GM23338 (cell line): Measurements from ENCODE around the gene EXPH5.

Source experiments
- CREB1 ChIP-seq: fragments of 250-450 bp; sonication (Bioruptor Pico); IDR thresholded peaks from 2 replicates; pipeline ENCODE4 v1.5.0; 2020; ENCODE audit warnings: low read depth, mild to moderate bottlenecking, moderate library complexity
- EZH2 ChIP-seq: fragments of 200-600 bp; sonication (generic); IDR thresholded peaks from one replicate; pipeline ENCODE4 v1.8.0; 2017; ENCODE audit warnings: antibody characterized with exemption, mild to moderate bottlenecking, low read depth; ENCODE audit not compliant: unreplicated experiment
- EZH2phosphoT487 ChIP-seq: fragments of 200-600 bp; sonication (generic); IDR thresholded peaks from one replicate; pipeline ENCODE4 v1.8.1; 2018; ENCODE audit warnings: antibody characterized with exemption; ENCODE audit not compliant: unreplicated experiment
- JUNB ChIP-seq: IDR thresholded peaks from one replicate; pipeline ENCODE4 v1.6.1; 2016; ENCODE audit warnings: antibody characterized with exemption; ENCODE audit not compliant: unreplicated experiment
- NANOG ChIP-seq: IDR thresholded peaks from 2 replicates; pipeline ENCODE4 v1.6.1; 2016; ENCODE audit warnings: antibody characterized with exemption, borderline replicate concordance
- POLR2AphosphoS5 ChIP-seq: IDR thresholded peaks from 2 replicates; pipeline ENCODE4 v1.6.1; 2016; ENCODE audit warnings: antibody characterized with exemption, low read depth
- STAT1 ChIP-seq: IDR thresholded peaks from one replicate; pipeline ENCODE4 v1.6.1; 2016; ENCODE audit warnings: antibody characterized with exemption; ENCODE audit not compliant: unreplicated experiment
- ZNF114 ChIP-seq: fragments of 250-450 bp; sonication (Bioruptor Pico); IDR thresholded peaks from 2 replicates; pipeline ENCODE4 v1.5.0; 2020; ENCODE audit warnings: mild to moderate bottlenecking, moderate library complexity
- ZNF331 ChIP-seq: fragments of 250-450 bp; sonication (Bioruptor Pico); IDR thresholded peaks from 2 replicates; pipeline ENCODE4 v1.5.0; 2020; ENCODE audit warnings: low read depth, mild to moderate bottlenecking, moderate library complexity
- TF ChIP-seq, protein P1 (sequence below): fragments of 250-450 bp; sonication (Bioruptor Pico); IDR thresholded peaks from 2 replicates; pipeline ENCODE4 v1.5.0; 2020; ENCODE audit warnings: mild to moderate bottlenecking, moderate library complexity
- TF ChIP-seq, protein P2 (sequence below), 2 experiments: fragments of 200-600 bp in 1 of 2; sonication (generic) in 1 of 2; conservative IDR thresholded peaks; 2 replicates each; pipeline versions ENCODE4 v1.5.1 to v1.6.1; 2016 to 2017; ENCODE audit warnings: antibody characterized with exemption in 2 of 2, low read depth in 2 of 2, mild to moderate bottlenecking in 2 of 2, moderate library complexity in 1 of 2
- TF ChIP-seq, protein P3 (sequence below): IDR thresholded peaks from one replicate; pipeline ENCODE4 v1.6.1; 2018; ENCODE audit warnings: antibody characterized with exemption; ENCODE audit not compliant: unreplicated experiment
- TF ChIP-seq, protein P4 (sequence below): IDR thresholded peaks from 2 replicates; pipeline ENCODE4 v1.6.1; 2016; ENCODE audit warnings: antibody characterized with exemption

DNA sequence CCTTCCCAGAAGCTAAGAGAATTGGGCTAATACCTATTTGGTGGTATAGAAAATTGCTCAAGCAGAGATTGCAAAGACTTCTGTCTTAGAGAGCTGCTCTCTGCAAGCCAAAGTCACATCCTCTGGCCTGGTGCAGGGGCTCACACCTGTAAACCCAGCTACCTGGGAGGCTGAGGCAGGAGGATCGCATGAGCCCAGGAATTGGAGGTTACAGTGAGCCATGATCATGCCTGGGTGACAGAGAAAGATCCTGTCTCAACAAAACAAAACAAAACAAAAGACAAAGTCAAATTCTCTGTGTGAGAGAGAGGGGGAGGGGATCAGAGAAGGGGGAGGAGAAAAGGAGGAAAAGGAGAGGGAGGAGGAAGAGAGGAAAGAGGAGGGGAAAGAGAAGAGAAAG lies 15.0 kb upstream of the EXPH5 start:
- TF ChIP-seq, protein P1, sequence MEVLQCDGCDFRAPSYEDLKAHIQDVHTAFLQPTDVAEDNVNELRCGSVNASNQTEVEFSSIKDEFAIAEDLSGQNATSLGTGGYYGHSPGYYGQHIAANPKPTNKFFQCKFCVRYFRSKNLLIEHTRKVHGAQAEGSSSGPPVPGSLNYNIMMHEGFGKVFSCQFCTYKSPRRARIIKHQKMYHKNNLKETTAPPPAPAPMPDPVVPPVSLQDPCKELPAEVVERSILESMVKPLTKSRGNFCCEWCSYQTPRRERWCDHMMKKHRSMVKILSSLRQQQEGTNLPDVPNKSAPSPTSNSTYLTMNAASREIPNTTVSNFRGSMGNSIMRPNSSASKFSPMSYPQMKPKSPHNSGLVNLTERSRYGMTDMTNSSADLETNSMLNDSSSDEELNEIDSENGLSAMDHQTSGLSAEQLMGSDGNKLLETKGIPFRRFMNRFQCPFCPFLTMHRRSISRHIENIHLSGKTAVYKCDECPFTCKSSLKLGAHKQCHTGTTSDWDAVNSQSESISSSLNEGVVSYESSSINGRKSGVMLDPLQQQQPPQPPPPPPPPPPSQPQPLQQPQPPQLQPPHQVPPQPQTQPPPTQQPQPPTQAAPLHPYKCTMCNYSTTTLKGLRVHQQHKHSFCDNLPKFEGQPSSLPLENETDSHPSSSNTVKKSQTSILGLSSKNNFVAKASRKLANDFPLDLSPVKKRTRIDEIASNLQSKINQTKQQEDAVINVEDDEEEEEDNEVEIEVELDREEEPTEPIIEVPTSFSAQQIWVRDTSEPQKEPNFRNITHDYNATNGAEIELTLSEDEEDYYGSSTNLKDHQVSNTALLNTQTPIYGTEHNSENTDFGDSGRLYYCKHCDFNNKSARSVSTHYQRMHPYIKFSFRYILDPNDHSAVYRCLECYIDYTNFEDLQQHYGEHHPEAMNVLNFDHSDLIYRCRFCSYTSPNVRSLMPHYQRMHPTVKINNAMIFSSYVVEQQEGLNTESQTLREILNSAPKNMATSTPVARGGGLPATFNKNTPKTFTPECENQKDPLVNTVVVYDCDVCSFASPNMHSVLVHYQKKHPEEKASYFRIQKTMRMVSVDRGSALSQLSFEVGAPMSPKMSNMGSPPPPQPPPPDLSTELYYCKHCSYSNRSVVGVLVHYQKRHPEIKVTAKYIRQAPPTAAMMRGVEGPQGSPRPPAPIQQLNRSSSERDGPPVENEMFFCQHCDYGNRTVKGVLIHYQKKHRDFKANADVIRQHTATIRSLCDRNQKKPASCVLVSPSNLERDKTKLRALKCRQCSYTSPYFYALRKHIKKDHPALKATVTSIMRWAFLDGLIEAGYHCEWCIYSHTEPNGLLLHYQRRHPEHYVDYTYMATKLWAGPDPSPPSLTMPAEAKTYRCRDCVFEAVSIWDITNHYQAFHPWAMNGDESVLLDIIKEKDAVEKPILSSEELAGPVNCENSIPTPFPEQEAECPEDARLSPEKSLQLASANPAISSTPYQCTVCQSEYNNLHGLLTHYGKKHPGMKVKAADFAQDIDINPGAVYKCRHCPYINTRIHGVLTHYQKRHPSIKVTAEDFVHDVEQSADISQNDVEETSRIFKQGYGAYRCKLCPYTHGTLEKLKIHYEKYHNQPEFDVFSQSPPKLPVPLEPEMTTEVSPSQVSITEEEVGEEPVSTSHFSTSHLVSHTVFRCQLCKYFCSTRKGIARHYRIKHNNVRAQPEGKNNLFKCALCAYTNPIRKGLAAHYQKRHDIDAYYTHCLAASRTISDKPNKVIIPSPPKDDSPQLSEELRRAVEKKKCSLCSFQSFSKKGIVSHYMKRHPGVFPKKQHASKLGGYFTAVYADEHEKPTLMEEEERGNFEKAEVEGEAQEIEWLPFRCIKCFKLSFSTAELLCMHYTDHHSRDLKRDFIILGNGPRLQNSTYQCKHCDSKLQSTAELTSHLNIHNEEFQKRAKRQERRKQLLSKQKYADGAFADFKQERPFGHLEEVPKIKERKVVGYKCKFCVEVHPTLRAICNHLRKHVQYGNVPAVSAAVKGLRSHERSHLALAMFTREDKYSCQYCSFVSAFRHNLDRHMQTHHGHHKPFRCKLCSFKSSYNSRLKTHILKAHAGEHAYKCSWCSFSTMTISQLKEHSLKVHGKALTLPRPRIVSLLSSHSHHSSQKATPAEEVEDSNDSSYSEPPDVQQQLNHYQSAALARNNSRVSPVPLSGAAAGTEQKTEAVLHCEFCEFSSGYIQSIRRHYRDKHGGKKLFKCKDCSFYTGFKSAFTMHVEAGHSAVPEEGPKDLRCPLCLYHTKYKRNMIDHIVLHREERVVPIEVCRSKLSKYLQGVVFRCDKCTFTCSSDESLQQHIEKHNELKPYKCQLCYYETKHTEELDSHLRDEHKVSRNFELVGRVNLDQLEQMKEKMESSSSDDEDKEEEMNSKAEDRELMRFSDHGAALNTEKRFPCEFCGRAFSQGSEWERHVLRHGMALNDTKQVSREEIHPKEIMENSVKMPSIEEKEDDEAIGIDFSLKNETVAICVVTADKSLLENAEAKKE (CRISPR knock-in tag), result no peak
- TF ChIP-seq, protein P2, sequence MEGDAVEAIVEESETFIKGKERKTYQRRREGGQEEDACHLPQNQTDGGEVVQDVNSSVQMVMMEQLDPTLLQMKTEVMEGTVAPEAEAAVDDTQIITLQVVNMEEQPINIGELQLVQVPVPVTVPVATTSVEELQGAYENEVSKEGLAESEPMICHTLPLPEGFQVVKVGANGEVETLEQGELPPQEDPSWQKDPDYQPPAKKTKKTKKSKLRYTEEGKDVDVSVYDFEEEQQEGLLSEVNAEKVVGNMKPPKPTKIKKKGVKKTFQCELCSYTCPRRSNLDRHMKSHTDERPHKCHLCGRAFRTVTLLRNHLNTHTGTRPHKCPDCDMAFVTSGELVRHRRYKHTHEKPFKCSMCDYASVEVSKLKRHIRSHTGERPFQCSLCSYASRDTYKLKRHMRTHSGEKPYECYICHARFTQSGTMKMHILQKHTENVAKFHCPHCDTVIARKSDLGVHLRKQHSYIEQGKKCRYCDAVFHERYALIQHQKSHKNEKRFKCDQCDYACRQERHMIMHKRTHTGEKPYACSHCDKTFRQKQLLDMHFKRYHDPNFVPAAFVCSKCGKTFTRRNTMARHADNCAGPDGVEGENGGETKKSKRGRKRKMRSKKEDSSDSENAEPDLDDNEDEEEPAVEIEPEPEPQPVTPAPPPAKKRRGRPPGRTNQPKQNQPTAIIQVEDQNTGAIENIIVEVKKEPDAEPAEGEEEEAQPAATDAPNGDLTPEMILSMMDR (conservative IDR thresholded peaks at IDR 0.05; ENCODE audit: low read depth in 2 of 2), result no peak
- TF ChIP-seq EZH2, result no peak
- TF ChIP-seq EZH2phosphoT487, result no peak
- no peak for TF ChIP-seq POLR2AphosphoS5
- TF ChIP-seq ZNF114 (CRISPR knock-in tag), result no peak
- TF ChIP-seq, protein P3, sequence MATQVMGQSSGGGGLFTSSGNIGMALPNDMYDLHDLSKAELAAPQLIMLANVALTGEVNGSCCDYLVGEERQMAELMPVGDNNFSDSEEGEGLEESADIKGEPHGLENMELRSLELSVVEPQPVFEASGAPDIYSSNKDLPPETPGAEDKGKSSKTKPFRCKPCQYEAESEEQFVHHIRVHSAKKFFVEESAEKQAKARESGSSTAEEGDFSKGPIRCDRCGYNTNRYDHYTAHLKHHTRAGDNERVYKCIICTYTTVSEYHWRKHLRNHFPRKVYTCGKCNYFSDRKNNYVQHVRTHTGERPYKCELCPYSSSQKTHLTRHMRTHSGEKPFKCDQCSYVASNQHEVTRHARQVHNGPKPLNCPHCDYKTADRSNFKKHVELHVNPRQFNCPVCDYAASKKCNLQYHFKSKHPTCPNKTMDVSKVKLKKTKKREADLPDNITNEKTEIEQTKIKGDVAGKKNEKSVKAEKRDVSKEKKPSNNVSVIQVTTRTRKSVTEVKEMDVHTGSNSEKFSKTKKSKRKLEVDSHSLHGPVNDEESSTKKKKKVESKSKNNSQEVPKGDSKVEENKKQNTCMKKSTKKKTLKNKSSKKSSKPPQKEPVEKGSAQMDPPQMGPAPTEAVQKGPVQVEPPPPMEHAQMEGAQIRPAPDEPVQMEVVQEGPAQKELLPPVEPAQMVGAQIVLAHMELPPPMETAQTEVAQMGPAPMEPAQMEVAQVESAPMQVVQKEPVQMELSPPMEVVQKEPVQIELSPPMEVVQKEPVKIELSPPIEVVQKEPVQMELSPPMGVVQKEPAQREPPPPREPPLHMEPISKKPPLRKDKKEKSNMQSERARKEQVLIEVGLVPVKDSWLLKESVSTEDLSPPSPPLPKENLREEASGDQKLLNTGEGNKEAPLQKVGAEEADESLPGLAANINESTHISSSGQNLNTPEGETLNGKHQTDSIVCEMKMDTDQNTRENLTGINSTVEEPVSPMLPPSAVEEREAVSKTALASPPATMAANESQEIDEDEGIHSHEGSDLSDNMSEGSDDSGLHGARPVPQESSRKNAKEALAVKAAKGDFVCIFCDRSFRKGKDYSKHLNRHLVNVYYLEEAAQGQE, result no peak
- no peak for TF ChIP-seq JUNB
- TF ChIP-seq ZNF331 (CRISPR knock-in tag), result no peak
- TF ChIP-seq, protein P4, sequence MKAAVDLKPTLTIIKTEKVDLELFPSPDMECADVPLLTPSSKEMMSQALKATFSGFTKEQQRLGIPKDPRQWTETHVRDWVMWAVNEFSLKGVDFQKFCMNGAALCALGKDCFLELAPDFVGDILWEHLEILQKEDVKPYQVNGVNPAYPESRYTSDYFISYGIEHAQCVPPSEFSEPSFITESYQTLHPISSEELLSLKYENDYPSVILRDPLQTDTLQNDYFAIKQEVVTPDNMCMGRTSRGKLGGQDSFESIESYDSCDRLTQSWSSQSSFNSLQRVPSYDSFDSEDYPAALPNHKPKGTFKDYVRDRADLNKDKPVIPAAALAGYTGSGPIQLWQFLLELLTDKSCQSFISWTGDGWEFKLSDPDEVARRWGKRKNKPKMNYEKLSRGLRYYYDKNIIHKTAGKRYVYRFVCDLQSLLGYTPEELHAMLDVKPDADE, result no peak
- TF ChIP-seq STAT1, result no peak
- TF ChIP-seq CREB1 (CRISPR knock-in tag), result no peak
- TF ChIP-seq NANOG, result no peak
